Neural progenitor cell (in vitro differentiated cells): ENCODE results near the gene IQCC.

Experiments used
- EZH2 ChIP-seq: fragments of 200-600 bp; sonication (generic); IDR thresholded peaks from 2 replicates; pipeline ENCODE4 v1.6.1; 2017; ENCODE audit warnings: antibody characterized with exemption, mild to moderate bottlenecking, moderate library complexity
- EZH2phosphoT487 ChIP-seq: fragments of 200-600 bp; sonication (generic); IDR thresholded peaks from 2 replicates; pipeline ENCODE4 v1.6.1; 2017; ENCODE audit warnings: antibody characterized with exemption
- TF ChIP-seq, protein P1 (sequence below): fragments of 200-600 bp; sonication (generic); IDR thresholded peaks from 2 replicates; pipeline ENCODE4 v1.5.1; 2017; ENCODE audit warnings: antibody characterized with exemption, mild to moderate bottlenecking

GRCh38 chr1:32197837-32198236 is 7.6 kb upstream of the IQCC start:
- TF ChIP-seq, protein P1, sequence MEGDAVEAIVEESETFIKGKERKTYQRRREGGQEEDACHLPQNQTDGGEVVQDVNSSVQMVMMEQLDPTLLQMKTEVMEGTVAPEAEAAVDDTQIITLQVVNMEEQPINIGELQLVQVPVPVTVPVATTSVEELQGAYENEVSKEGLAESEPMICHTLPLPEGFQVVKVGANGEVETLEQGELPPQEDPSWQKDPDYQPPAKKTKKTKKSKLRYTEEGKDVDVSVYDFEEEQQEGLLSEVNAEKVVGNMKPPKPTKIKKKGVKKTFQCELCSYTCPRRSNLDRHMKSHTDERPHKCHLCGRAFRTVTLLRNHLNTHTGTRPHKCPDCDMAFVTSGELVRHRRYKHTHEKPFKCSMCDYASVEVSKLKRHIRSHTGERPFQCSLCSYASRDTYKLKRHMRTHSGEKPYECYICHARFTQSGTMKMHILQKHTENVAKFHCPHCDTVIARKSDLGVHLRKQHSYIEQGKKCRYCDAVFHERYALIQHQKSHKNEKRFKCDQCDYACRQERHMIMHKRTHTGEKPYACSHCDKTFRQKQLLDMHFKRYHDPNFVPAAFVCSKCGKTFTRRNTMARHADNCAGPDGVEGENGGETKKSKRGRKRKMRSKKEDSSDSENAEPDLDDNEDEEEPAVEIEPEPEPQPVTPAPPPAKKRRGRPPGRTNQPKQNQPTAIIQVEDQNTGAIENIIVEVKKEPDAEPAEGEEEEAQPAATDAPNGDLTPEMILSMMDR: no peak
- no peak for TF ChIP-seq EZH2
- TF ChIP-seq EZH2phosphoT487: no peak
